Measurements from ENCODE around the gene ANKRD65.

DNA sequence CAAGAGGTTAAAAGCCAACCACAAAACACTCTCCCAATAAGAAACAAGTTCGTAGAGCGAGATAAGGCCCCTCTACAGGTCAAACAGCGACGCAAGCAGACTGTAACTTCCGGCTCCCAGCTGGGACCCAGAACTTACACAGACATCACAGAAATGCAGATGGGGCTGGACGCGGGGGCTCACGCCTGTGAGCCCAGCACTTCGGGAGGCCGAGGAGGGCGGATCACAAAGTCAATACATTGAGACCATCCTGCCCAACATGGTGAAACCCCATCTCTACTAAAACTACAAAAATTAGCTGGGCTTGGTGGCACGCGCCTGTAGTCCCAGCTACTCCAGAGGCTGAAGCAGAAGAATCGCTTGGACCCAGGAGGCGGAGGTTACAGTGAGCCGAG, 33.0 kb downstream of the ANKRD65 start:
- TF ChIP-seq, protein P1, sequence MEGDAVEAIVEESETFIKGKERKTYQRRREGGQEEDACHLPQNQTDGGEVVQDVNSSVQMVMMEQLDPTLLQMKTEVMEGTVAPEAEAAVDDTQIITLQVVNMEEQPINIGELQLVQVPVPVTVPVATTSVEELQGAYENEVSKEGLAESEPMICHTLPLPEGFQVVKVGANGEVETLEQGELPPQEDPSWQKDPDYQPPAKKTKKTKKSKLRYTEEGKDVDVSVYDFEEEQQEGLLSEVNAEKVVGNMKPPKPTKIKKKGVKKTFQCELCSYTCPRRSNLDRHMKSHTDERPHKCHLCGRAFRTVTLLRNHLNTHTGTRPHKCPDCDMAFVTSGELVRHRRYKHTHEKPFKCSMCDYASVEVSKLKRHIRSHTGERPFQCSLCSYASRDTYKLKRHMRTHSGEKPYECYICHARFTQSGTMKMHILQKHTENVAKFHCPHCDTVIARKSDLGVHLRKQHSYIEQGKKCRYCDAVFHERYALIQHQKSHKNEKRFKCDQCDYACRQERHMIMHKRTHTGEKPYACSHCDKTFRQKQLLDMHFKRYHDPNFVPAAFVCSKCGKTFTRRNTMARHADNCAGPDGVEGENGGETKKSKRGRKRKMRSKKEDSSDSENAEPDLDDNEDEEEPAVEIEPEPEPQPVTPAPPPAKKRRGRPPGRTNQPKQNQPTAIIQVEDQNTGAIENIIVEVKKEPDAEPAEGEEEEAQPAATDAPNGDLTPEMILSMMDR (IDR thresholded peaks at IDR 0.05; ENCODE audit: poor library complexity) = no peak
- no peak for TF ChIP-seq EZH2phosphoT487 (IDR thresholded peaks at IDR 0.05; ENCODE audit: low read depth, severe bottlenecking, unreplicated experiment)

All from hepatocyte (in vitro differentiated cells).